OCI-LY7 (cell line): ENCODE data around the gene RASA1.

Source experiments
- CTCF ChIP-seq: fragments of 200-600 bp; sonication (generic); conservative IDR thresholded peaks from 2 replicates; pipeline ENCODE4 v1.5.1; 2014; ENCODE audit warnings: mild to moderate bottlenecking, antibody characterized with exemption, low read length, moderate library complexity, mixed read lengths
- EZH2phosphoT487 ChIP-seq: fragments of 200-600 bp; sonication (generic); IDR thresholded peaks from 2 replicates; pipeline ENCODE4 v1.6.1; 2018; ENCODE audit warnings: low read depth, borderline replicate concordance, mild to moderate bottlenecking, mixed run types, antibody characterized with exemption, low read length, moderate library complexity, mixed read lengths

- TF ChIP-seq CTCF = no peak
- no peak for TF ChIP-seq EZH2phosphoT487
Measured at GRCh38 chr5:87321605-87322004, 53.9 kb downstream of the RASA1 start.
